Activated CD8-positive, alpha-beta T cell treated with anti-CD3 and anti-CD28 coated beads for 36 hours (primary cell): Measurements from ENCODE around the gene ADAMTS17. TPM values are rescaled to one million over a fixed set of nuclear protein-coding genes. Genes with fewer than 3 reads are reported as not detected.

Source experiments
- ATAC-seq: fragments of 200-7000 bp; cut with Tn5 transposase; one replicate; pipeline ENCODE4 v1.10.0; 2021; ENCODE audit warnings: mild to moderate bottlenecking, moderate library complexity
- CTCF ChIA-PET: fragments of 350-600 bp; sonication (Branson Sonifier 250); formaldehyde crosslinking; loops from one replicate; lab custom pipeline; 2021; ENCODE audit warnings: antibody characterized with exemption; lab: Charles Lee
- POLR2A ChIA-PET: fragments of 350-600 bp; sonication (Branson Sonifier 250); formaldehyde crosslinking; loops from one replicate; lab custom pipeline; 2021; ENCODE audit warnings: antibody characterized with exemption; lab: Charles Lee
- DNase-seq: peaks from one replicate; pipeline ENCODE4 v3.0.0-alpha.2; 2020
- H3K27ac Mint-ChIP-seq: one replicate; pipeline ENCODE4 v1.8.0; 2021; ENCODE audit warnings: mild to moderate bottlenecking, mixed read lengths
- H3K27me3 Mint-ChIP-seq: one replicate; pipeline ENCODE4 v1.8.0; 2021; ENCODE audit warnings: mixed read lengths
- H3K36me3 Mint-ChIP-seq: one replicate; pipeline ENCODE4 v1.8.0; 2021; ENCODE audit warnings: low read depth, mixed read lengths
- H3K4me1 Mint-ChIP-seq: one replicate; pipeline ENCODE4 v1.8.0; 2021; ENCODE audit warnings: low read depth, mixed read lengths
- H3K4me3 Mint-ChIP-seq: one replicate; pipeline ENCODE4 v1.8.0; 2021; ENCODE audit warnings: mild to moderate bottlenecking, moderate library complexity, mixed read lengths
- H3K9me3 Mint-ChIP-seq: one replicate; pipeline ENCODE4 v1.8.0; 2021; ENCODE audit warnings: mixed read lengths
- intact Hi-C: fragments of 100-400 bp; cut with micrococcal nuclease; formaldehyde crosslinking; loops from one replicate; pipeline ENCODE4 v1.10.0; 2022
- total RNA-seq, 2 experiments: library from RNA; stranded (reverse); gene quantifications; one replicate each; pipeline ENCODE4 v1.2.3, GENCODE V29; 2021
- TF ChIP-seq, protein P1 (sequence below): fragments of 200-600 bp; IDR thresholded peaks from one replicate; pipeline ENCODE4 v1.8.0; 2022; ENCODE audit warnings: antibody characterized with exemption, mild to moderate bottlenecking

ADAMTS17 gene
- total RNA-seq, 2 experiments from 2014 or later, result 0.60 to 1.5 TPM

DNA sequence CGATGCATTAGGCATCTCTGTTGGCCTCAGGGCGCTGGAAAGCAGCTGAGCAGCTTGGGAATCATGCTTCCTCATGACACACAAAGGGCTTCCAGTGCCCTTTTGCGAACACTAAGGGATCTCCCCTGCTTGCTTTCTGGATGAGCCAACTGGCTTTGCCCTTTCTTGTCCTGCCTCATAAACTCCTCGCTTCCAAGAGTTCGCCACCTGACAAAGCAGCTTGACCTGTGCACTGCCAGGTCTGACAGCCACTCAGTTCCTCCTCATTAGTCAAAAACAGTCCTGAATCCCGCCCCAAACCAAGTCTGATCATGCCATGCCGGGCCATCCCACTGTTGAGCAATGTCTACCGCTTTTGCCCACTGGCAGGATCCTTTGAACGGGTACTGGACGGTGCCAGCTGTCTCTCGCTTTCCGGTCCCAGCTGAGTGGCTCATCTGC lies 343.1 kb downstream of the ADAMTS17 start:
- CTCF ChIA-PET, result no interaction called here
- Mint-ChIP-seq H3K4me3 (no peak overlapping the region), H3K27ac (no peak overlapping the region), H3K9me3 (no peaks in the 10 kb centered on the region), H3K36me3 (no peaks in the 10 kb centered on the region), H3K27me3 (no peaks in the 10 kb centered on the region), H3K4me1 (peaks cover 2% of the 10 kb centered on the region)
- ATAC-seq (no peak), DNase-seq (no peak)
- intact Hi-C loops, result no loop called here
- TF ChIP-seq, protein P1, sequence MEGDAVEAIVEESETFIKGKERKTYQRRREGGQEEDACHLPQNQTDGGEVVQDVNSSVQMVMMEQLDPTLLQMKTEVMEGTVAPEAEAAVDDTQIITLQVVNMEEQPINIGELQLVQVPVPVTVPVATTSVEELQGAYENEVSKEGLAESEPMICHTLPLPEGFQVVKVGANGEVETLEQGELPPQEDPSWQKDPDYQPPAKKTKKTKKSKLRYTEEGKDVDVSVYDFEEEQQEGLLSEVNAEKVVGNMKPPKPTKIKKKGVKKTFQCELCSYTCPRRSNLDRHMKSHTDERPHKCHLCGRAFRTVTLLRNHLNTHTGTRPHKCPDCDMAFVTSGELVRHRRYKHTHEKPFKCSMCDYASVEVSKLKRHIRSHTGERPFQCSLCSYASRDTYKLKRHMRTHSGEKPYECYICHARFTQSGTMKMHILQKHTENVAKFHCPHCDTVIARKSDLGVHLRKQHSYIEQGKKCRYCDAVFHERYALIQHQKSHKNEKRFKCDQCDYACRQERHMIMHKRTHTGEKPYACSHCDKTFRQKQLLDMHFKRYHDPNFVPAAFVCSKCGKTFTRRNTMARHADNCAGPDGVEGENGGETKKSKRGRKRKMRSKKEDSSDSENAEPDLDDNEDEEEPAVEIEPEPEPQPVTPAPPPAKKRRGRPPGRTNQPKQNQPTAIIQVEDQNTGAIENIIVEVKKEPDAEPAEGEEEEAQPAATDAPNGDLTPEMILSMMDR, result no peak
- POLR2A ChIA-PET, result no interaction called here

DNA sequence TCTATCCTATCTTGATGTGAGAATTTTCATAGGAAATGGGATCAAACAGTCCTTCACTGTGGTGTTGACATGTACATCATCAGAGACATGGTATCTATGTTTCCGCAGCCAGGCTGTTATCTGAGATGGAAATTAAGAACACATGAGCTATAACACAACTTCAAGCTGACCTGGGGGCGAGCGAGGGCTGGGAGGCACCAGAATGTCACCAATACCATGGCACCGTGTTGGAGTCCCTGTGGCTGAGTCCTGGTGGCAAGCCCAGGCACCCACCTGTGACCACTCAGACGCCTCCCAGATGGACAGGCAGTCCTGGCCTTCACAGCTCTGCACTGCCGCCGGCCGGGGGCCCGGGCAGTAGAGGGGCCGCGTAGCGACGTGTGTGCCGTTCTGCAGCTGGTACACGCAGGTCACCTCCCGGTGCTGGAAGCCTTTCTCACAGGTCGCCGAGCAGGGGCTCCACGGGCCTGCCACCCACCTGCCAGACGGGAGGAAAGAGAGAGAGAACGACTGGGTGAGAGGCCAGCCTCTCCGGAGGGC lies 344.6 kb downstream of the ADAMTS17 start:
- Mint-ChIP-seq H3K4me1 (peaks cover 2% of the 10 kb centered on the region), H3K9me3 (no peaks in the 10 kb centered on the region), H3K4me3 (no peak overlapping the region), H3K27ac (no peak overlapping the region), H3K36me3 (no peaks in the 10 kb centered on the region), H3K27me3 (no peaks in the 10 kb centered on the region)
- DNase-seq (no peak), ATAC-seq (no peak)
- TF ChIP-seq, protein P1, result no peak
- ChIA-PET CTCF (no interaction called here), POLR2A (no interaction called here)
- intact Hi-C loops, result no loop called here

DNA sequence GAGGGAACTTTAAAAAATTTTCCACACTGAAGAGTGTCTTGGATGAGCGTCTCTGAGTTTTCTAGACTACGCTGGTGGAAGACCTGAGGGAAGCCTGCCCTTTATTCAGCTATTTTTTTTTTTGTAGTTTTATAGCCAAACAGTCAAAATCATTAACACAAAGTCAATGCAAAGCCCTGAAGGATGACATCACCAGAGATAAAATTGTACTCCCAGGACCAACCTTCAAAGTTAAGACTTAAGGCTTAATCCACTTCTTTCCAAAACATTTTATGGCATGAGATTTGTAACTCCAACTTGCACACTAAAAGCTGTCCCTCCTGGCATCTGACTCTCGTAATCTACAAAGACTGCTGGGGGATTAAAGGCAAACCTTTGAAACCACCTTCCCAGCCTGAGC lies 345.1 kb downstream of the ADAMTS17 start:
- DNase-seq (no peak), ATAC-seq (no peak)
- Mint-ChIP-seq H3K4me3 (no peak overlapping the region), H3K36me3 (peaks cover 4% of the 10 kb centered on the region), H3K4me1 (peaks cover 2% of the 10 kb centered on the region), H3K27me3 (no peaks in the 10 kb centered on the region), H3K9me3 (no peaks in the 10 kb centered on the region), H3K27ac (no peak overlapping the region)
- ChIA-PET CTCF (no interaction called here), POLR2A (no interaction called here)
- intact Hi-C loops, result no loop called here
- TF ChIP-seq, protein P1, result no peak

DNA sequence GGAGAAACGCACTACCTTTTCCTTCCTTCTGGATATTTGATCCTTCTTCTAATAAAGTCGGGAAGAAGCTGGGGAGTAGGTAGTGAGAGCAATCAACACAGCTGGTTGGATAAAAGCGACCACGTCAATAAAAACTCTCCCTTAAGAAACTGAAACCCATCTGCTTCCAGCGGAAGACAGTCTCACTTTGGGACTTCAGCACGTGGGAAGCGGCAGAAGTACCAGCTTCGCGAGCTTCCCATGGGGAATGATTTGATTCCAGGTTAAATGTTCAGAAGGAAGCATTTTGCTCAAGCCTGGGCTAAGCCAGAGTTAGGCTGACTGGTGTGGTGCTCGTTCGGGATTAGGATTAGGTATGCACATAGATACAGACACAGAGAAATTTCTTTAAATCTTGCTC lies 346.2 kb downstream of the ADAMTS17 start:
- POLR2A ChIA-PET, result no interaction called here
- TF ChIP-seq, protein P1, result no peak
- intact Hi-C loops, result no loop called here
- peaks cover 8% of the 10 kb centered on the region for H3K36me3 Mint-ChIP-seq
- DNase-seq (no peak), ATAC-seq (no peak)
- no peak overlapping the region for H3K27ac Mint-ChIP-seq
- H3K9me3 Mint-ChIP-seq, result no peaks in the 10 kb centered on the region
- H3K27me3 Mint-ChIP-seq, result no peaks in the 10 kb centered on the region
- H3K4me3 Mint-ChIP-seq, result no peak overlapping the region
- CTCF ChIA-PET, result interaction anchor here (0.8 kb wide), 1 partner anchor 12 kb away, joined by 3 read pairs; no protein-coding TSS in a partner anchor
- H3K4me1 Mint-ChIP-seq, result no peaks in the 10 kb centered on the region

DNA sequence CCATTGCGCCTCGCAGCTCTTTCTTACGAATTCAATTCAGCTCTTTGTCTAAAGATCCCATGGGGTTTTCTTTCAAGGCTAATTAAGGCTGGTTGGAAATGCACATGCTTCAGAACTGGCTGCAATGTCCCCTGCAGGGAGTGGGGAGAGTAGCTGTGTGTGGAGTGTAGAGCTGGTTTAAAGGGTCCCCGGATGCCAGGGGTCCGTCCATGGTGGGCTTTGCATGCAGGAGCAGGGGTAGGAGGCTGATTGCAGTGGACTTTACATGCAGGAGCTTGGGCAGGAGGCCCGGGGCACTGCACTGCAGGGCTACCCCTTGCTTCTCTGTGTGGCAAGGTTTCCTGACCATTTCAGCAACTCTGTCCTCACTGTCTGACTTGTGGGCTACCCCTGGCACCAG lies 346.9 kb downstream of the ADAMTS17 start:
- DNase-seq (no peak), ATAC-seq (no peak)
- H3K27ac Mint-ChIP-seq, result no peak overlapping the region
- H3K36me3 Mint-ChIP-seq, result peaks cover 8% of the 10 kb centered on the region
- H3K4me1 Mint-ChIP-seq, result no peaks in the 10 kb centered on the region
- H3K9me3 Mint-ChIP-seq, result no peaks in the 10 kb centered on the region
- intact Hi-C loops, result no loop called here
- POLR2A ChIA-PET, result no interaction called here
- no peak overlapping the region for H3K4me3 Mint-ChIP-seq
- TF ChIP-seq, protein P1, result no peak
- CTCF ChIA-PET, result no interaction called here
- H3K27me3 Mint-ChIP-seq, result no peaks in the 10 kb centered on the region
